ENCODE data around the gene SORCS1. TPM values are rescaled to one million over a fixed set of nuclear protein-coding genes. Genes with fewer than 3 reads are reported as not detected.

SORCS1 gene
- polyA plus RNA-seq, 3 donors: 0.09 TPM; not detected in 2

- Histone ChIP-seq H3K9ac (ENCODE audit: insufficient read depth, low read length, poor library complexity, severe bottlenecking) (no peak overlapping the region), H3K79me2 (ENCODE audit: insufficient read depth, low read length) (no peaks in the 10 kb centered on the region), H3K36me3 (replicated peaks in 1 of 2; ENCODE audit: control insufficient read depth in 1 of 2, insufficient read depth in 2 of 2, low read length in 2 of 2) (no peaks in the 10 kb centered on the region), H3K4me1 (ENCODE audit: control insufficient read depth in 1 of 2, insufficient read depth in 2 of 2, low read length in 2 of 2) (no peaks in the 10 kb centered on the region), H2AFZ (ENCODE audit: insufficient read depth, low read depth, low read length, poor library complexity, severe bottlenecking) (no peak overlapping the region), H4K20me1 (ENCODE audit: insufficient read depth, low read length) (no peaks in the 10 kb centered on the region), H3K9me3 (replicated peaks in 1 of 2; ENCODE audit: control insufficient read depth in 1 of 2, insufficient read depth in 1 of 2, low read length in 2 of 2) (no peaks in the 10 kb centered on the region), H3K27ac (ENCODE audit: low read depth in 1 of 2, low read length in 2 of 2) (no peak overlapping the region), H3K4me3 (replicated peaks in 1 of 3; ENCODE audit: low read depth in 2 of 3, low read length in 3 of 3) (no peak overlapping the region), H3K4me2 (replicated peaks; ENCODE audit: extremely low read depth, low read length, poor library complexity, severe bottlenecking) (no peak overlapping the region), H3K27me3 (ENCODE audit: control insufficient read depth in 2 of 2, insufficient read depth in 2 of 2, low read length in 2 of 2) (no peaks in the 10 kb centered on the region)
- no peak for TF ChIP-seq CTCF (IDR thresholded peaks at IDR 0.05)
- DNase-seq: no peak
- WGBS (ENCODE audit: insufficient coverage): no CpG with 5 or more reads among the region's 1 CpG
- intact Hi-C loops (cut with micrococcal nuclease): no loop called here
- H3K9me3 Mint-ChIP-seq: peaks cover 0 to 4% (median 0%) of the 10 kb centered on the region in 7 donors
- peaks cover 0 to 4% (median 2%) of the 10 kb centered on the region in 3 donors for H3K27me3 Mint-ChIP-seq (ENCODE audit: low read depth in 3 of 3)
- H3K36me3 Mint-ChIP-seq: no peaks in the 10 kb centered on the region
- H3K4me3 Mint-ChIP-seq: no peak overlapping the region
- no peak overlapping the region for H3K27ac Mint-ChIP-seq
- H3K4me1 Mint-ChIP-seq: no peaks in the 10 kb centered on the region
Measured at GRCh38 chr10:106608066-106608465, 556.4 kb downstream of the SORCS1 start.

- H3K36me3 Mint-ChIP-seq: no peaks in the 10 kb centered on the region
- no peak for TF ChIP-seq CTCF (IDR thresholded peaks at IDR 0.05)
- intact Hi-C loops (cut with micrococcal nuclease): no loop called here
- no peak overlapping the region for H3K4me3 ChIP-seq (replicated peaks in 1 of 3; ENCODE audit: low read depth in 2 of 3, low read length in 3 of 3)
- no peak overlapping the region for H3K27ac Mint-ChIP-seq
- no peaks in the 10 kb centered on the region for H3K36me3 ChIP-seq (replicated peaks in 1 of 2; ENCODE audit: control insufficient read depth in 1 of 2, insufficient read depth in 2 of 2, low read length in 2 of 2)
- H3K4me1 Mint-ChIP-seq: no peaks in the 10 kb centered on the region
- no peak overlapping the region for H3K27ac ChIP-seq (ENCODE audit: low read depth in 1 of 2, low read length in 2 of 2)
- no peaks in the 10 kb centered on the region for H3K9me3 ChIP-seq (replicated peaks in 1 of 2; ENCODE audit: control insufficient read depth in 1 of 2, insufficient read depth in 1 of 2, low read length in 2 of 2)
- WGBS (ENCODE audit: insufficient coverage): 100% methylated on average over 1 of the region's 4 CpGs
- no peak overlapping the region for H3K9ac ChIP-seq (ENCODE audit: insufficient read depth, low read length, poor library complexity, severe bottlenecking)
- H3K27me3 Mint-ChIP-seq (ENCODE audit: low read depth in 3 of 3): peaks cover 0 to 6% (median 1%) of the 10 kb centered on the region in 3 donors
- H3K4me2 ChIP-seq (replicated peaks; ENCODE audit: extremely low read depth, low read length, poor library complexity, severe bottlenecking): no peak overlapping the region
- no peaks in the 10 kb centered on the region for H3K79me2 ChIP-seq (ENCODE audit: insufficient read depth, low read length)
- H3K27me3 ChIP-seq (ENCODE audit: control insufficient read depth in 2 of 2, insufficient read depth in 2 of 2, low read length in 2 of 2): no peaks in the 10 kb centered on the region
- H3K9me3 Mint-ChIP-seq: peaks cover 0 to 3% (median 0%) of the 10 kb centered on the region in 7 donors
- no peak for DNase-seq
- H2AFZ ChIP-seq (ENCODE audit: insufficient read depth, low read depth, low read length, poor library complexity, severe bottlenecking): no peak overlapping the region
- H3K4me3 Mint-ChIP-seq: no peak overlapping the region
- no peaks in the 10 kb centered on the region for H3K4me1 ChIP-seq (ENCODE audit: control insufficient read depth in 1 of 2, insufficient read depth in 2 of 2, low read length in 2 of 2)
- no peaks in the 10 kb centered on the region for H4K20me1 ChIP-seq (ENCODE audit: insufficient read depth, low read length)
Measured at GRCh38 chr10:106595281-106595680, 569.2 kb downstream of the SORCS1 start.

Measured in CD14-positive monocyte (primary cell).